ENCODE results near the gene TAF4.

- no peak for TF ChIP-seq POLR2AphosphoS5 (IDR thresholded peaks at IDR 0.05)
- TF ChIP-seq CTCF (IDR thresholded peaks at IDR 0.05) = no peak
- no peak for TF ChIP-seq POLR2A (IDR thresholded peaks at IDR 0.05)
Measured at GRCh38 chr20:62079166-62079565, 13.5 kb upstream of the TAF4 start.
